GM19023 (cell line): ENCODE data around the gene CCNK.

ENCODE experiments used
- ATAC-seq: cut with Tn5 transposase; IDR thresholded peaks from one replicate; pipeline ENCODE4 v1.9.1; 2021; ENCODE audit warnings: mild to moderate bottlenecking, moderate library complexity; ENCODE audit not compliant: unreplicated experiment

CCNK gene

DNA sequence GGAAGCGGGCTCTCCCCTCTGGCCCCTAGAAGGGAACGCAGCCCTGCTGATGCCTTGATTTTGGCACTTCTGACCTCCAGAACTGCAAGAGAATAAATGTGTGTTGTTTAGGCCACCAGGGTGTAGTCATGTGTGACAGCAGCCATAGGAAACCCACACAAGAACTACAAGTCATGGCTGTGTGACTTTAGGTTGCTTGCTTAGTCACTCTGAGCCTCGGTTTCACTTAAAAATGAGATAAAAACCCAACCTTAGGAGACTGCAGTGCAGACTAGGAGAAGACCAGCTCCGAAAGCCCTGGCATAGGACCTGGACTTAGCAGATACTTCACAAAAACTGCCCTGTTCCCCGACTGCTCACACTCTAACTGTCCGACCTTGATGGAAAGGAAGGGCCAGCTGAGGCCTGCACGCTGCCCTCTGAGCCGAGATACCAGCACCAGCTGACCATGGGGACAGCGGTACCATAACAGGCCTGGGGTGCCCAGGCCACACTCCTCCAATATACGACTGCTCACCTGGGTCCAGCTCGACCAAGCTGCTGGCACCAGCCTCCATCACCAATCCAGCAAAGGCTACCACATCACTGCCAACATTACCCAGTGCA lies 69.3 kb downstream of the CCNK start:
- no peak for ATAC-seq

DNA sequence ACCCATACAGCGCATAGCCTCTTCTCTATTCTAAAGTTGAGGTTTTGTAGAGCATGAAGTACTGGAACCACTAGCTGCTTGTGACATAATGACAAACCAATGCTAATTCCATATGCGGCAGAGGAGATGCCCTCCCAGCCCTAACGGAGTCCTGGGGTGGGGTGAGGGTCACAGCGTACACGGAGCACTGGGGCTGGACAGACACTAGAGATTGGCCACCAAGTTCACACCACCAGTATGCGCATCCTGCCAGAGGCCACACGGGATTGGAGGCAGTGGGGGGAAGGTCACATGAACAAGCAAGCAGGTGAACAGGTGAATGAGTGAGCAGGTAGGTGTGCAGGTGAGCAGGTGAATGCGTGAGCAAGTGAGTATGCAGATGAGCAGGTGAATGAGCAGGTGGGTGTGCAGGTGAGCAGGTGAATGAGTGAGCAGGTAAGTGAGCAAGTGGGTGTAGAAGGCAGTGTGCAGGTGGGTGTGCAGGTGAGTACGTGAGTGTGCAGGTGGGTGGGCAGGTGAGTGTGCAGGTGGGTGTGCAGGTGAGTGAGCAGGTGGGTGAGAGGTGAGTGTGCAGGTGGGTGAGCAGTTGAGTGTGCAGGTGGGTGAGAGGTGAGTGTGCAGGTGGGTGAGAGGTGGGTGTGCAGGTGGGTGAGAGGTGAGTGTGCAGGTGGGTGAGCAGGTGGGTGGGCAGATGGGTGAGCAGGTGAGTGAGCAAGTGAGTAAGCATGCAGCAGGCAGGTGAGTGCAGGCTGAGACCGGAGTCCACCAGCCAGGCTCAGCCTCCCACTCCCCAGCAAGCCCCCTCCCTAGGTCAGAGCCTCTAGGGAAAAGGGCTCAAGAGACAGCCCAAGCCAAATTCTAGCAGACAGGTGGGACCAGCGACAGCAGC lies 70.1 kb downstream of the CCNK start:
- ATAC-seq: no peak

DNA sequence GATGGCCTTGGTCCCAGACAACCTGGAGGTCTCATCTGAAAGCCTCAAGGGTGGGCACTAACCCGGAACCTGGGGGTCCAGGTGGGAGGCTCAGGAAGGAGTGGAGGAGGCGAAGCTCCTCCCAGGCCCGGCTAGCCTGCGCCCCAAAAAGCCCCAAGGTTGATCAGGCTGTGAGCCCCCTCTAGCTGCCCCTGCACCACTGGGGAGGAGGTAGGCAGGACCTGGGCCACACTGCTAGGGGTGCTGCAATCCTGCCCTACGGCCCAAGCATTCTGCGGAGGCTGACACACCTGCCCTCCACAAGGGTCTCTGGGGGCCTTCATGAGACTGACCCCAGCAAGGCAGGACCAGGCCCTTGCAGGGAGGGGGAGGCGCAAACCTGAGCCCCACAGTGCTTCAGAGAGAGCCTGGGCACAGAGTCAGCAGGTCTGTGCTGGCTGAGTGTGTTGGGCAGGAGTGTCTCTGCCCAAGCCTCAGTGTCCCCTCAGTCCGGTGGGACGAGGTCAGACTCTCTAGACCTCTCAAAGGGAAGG lies 70.9 kb downstream of the CCNK start:
- ATAC-seq: no peak

DNA sequence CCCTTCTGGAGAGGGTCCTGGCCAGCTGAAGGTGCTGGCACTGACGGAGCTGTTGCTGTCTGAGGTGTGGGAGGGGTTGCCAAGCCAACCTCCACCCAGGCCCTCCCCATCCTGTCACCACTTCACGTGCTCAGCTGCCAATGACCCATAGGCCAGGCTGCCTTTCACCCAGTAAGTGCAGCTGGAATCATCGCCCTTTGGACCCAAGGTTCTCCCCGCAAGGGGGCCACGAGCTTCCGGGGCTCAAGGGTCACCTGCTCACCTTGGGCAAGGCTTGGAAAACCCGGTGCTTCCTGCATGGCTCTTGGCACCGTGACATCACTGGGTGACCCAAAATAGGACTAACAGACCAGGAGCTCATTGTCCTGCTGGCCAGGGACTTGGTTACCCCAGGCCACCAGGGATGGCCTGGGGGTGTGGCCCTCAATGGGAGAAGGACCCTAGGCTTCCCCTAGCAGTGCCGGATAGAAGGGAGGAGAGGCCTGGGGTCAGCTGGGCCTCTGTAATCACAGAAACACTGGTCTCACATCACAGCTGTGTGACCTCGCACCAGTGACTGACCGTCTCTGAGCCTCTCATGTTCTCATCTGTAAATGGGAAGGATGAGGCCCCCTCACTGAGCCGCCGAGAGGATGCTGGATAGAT lies 71.5 kb downstream of the CCNK start:
- ATAC-seq: no peak

DNA sequence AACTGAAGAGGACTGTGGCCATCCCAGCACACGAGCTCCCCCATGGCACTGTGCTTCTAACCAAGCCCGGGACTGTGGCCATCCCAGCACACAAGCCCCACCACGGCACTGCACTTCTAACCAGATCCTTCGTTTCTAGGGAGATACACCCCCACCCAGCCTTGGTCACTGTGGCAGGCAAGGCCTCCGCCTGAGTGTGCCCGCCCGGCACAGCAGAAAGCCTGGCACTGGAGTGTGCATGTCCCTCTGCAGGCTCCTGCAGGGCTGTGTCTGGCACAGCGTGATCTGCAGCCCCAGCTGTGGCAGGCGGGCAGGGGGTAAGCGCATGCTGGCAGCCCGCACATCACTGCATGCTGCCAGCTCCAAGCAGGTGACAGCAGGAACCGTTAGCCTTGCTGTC lies 73.0 kb downstream of the CCNK start:
- no peak for ATAC-seq

GRCh38 chr14:99554757-99555531 lies 73.7 kb downstream of the CCNK start:
- ATAC-seq: no peak

DNA sequence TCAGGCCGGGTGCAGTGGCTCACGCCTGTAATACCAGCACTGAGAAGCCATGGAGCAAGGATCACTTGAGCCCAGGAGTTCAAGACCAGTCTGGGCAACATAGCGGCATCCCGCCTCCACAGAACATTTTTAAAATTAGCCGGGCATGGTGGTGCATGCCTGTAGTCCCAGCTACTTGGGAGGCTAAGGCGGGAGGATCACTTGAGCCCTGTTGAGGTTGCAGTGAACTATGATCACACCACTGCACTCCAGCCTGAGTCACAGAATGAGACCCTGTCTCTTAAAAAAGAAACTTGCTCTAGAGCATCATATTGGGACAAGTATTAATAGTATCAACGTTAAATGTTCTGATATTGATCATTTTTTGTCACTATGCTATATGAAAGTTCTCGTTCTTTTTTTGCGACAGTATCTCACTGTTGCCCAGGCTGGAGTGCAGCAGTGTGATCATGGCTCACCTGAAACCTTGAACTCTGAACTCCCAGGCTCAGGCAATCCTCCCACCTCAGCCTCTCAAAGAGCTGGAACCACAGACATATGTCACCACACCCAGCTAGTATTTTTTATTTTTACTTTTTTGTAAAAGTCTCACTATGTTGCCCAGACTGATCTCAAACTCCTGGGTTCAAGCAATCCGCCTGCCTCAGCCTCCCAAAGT lies 75.1 kb downstream of the CCNK start:
- no peak for ATAC-seq

DNA sequence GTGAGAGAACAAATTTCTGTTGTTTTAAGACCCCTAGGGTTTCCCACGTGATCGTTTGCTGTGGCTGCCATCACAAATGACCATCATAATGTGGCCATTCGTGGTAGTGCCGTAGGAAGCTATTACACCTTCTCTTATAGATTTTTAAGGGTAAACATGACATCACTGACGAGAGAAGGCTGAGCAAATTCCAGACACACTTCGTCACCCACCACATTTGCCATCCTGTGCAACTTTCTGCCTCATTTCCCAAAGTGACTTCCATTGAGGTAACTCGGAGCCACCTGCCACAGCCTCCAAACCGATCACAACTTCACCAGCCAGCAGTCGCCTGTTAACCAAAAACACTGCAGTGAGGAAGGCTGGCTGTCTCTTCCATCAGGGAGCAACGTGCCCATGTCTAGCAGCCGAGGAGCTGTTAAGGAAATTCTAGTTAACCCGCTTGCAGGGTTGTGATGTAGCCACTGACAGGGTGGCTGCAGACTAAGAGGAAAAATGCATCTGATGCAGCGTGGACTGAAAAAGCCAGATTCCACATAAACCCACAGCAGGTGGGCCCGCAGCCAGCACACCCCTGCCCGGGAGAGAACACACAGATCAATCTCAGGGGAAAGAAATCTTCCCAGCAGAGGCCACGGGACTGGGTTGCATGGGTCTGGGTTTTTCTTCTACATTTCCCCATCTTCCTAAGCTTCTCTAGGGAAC lies 78.2 kb downstream of the CCNK start:
- no peak for ATAC-seq

DNA sequence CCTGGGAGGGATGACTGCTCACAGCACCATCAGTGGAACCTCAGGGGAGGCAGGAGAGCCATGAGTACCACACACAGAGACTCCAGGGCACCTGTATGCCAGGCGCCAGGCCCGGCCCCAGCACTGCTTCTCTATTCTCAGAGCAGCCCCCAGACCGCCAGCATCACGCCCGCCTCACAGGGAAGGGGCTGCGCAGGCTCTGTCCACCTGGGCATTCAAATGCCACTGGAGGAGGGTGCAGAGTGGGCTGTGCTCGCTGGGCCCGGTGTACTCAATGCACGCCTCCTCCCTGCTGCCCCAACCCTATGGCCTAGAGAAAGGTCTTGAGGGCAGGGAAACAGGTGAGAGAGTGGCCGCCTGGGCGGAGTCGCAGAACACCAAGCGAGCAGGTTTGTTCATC lies 79.2 kb downstream of the CCNK start:
- ATAC-seq: no peak

- no peak for ATAC-seq
Observed at GRCh38 chr14:99560922-99561683, 79.9 kb downstream of the CCNK start.

DNA sequence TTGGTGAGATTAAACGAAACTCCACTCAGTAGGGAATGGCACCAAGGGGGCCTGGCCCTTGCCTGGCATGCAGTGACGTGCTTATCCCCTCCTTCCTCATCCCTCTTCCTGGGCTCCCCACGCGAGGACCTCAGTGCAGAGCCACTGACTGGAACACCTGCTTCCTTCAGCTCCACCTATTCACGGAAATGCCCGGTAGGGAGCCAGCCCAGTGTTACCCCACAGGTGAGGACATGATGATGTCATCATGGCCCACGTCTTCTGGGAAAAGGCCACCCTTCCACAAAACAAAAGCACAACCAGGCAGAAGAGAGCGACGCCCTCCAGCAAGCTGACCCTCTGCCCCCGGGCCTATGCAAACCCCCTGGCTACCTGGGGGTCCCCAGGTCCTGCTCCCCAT lies 80.7 kb downstream of the CCNK start:
- no peak for ATAC-seq
